ENCODE measurements around the gene RECQL.

DNA sequence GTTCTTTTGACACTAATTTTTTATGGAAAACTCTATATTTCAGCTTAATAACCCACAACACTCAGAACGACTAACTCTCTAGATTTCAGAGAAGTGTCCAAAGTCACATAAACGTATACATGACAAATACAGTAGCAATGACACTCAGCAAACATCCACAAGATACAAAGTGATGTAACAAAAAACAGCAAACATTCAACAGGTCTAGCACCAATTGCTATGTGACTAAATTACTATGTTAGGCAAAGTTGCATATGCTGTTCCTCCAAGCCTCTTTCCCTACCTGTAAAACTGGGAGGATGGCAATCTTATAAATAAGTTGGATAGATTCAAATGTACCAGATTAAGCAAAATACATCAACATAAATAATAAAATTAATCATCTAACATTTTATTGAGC lies 1.7 kb downstream of the RECQL start:
- no peak for TF ChIP-seq NFRKB (IDR thresholded peaks at IDR 0.05)
- TF ChIP-seq SP1 (IDR thresholded peaks at IDR 0.05): no peak
- no peak for TF ChIP-seq FOXA1 (IDR thresholded peaks at IDR 0.05)
- no peak for TF ChIP-seq ZNF384 (IDR thresholded peaks at IDR 0.05)
- no peak for TF ChIP-seq FOXK2 (IDR thresholded peaks at IDR 0.05)
- TF ChIP-seq TARDBP (IDR thresholded peaks at IDR 0.05): no peak
- no peak for TF ChIP-seq PKNOX1 (IDR thresholded peaks at IDR 0.05)
- TF ChIP-seq CTBP1 (IDR thresholded peaks at IDR 0.05; ENCODE audit: borderline replicate concordance): no peak
- TF ChIP-seq BHLHE40 (IDR thresholded peaks at IDR 0.05; ENCODE audit: borderline replicate concordance): no peak
- TF ChIP-seq HDGF (IDR thresholded peaks at IDR 0.05; ENCODE audit: borderline replicate concordance): no peak
- TF ChIP-seq LEF1 (IDR thresholded peaks at IDR 0.05; ENCODE audit: borderline replicate concordance): no peak
- no peak for TF ChIP-seq FOXM1 (IDR thresholded peaks at IDR 0.05; ENCODE audit: borderline replicate concordance)
